HuH-7 (cell line): Measurements from ENCODE around the gene OSBPL10.
"Not testable (repeated sequence)": the region's sequence is repeated elsewhere in the genome, so short reads cannot be mapped to it uniquely, and the experiment has no call there.

Experiments
- DNase-seq: peaks from one replicate; pipeline ENCODE4 v3.0.0; 2011; ENCODE audit warnings: low spot score

Gene OSBPL10

GRCh38 chr3:31813686-31814085 is 167.4 kb downstream of the OSBPL10 start:
- DNase-seq = no peak

GRCh38 chr3:31813197-31813596 is 167.9 kb downstream of the OSBPL10 start:
- no peak for DNase-seq

- DNase-seq = no peak
Observed at GRCh38 chr3:31810991-31811433, 170.1 kb downstream of the OSBPL10 start.

GRCh38 chr3:31808143-31808720 is 172.8 kb downstream of the OSBPL10 start:
- DNase-seq = no peak

- DNase-seq = peak; percentile 34
Observed at GRCh38 chr3:31804251-31805051, 176.6 kb downstream of the OSBPL10 start.

GRCh38 chr3:31802981-31803740 is 177.9 kb downstream of the OSBPL10 start:
- DNase-seq = no peak

GRCh38 chr3:31800436-31800835 is 180.6 kb downstream of the OSBPL10 start:
- no peak for DNase-seq

GRCh38 chr3:31798840-31799239 is 182.2 kb downstream of the OSBPL10 start:
- no peak for DNase-seq

GRCh38 chr3:31793821-31794220 is 187.2 kb downstream of the OSBPL10 start:
- DNase-seq = no peak

GRCh38 chr3:31791090-31791430 is 190.0 kb downstream of the OSBPL10 start:
- DNase-seq = no peak

- no peak for DNase-seq
Observed at GRCh38 chr3:31790193-31791089, 190.6 kb downstream of the OSBPL10 start.

GRCh38 chr3:31789429-31789828 is 191.6 kb downstream of the OSBPL10 start:
- DNase-seq = no peak

- DNase-seq = no peak
Observed at GRCh38 chr3:31785734-31786133, 195.3 kb downstream of the OSBPL10 start.

- DNase-seq = no peak
Observed at GRCh38 chr3:31785286-31785685, 195.8 kb downstream of the OSBPL10 start.

GRCh38 chr3:31783851-31784250 is 197.2 kb downstream of the OSBPL10 start:
- DNase-seq = not testable (repeated sequence)

- not testable (repeated sequence) for DNase-seq
Observed at GRCh38 chr3:31782306-31782705, 198.8 kb downstream of the OSBPL10 start.

- DNase-seq = no peak
Observed at GRCh38 chr3:31779514-31779913, 201.5 kb downstream of the OSBPL10 start.

GRCh38 chr3:31777887-31778286 is 203.2 kb downstream of the OSBPL10 start:
- DNase-seq = no peak

- DNase-seq = no peak
Observed at GRCh38 chr3:31777092-31777491, 204.0 kb downstream of the OSBPL10 start.

GRCh38 chr3:31776016-31776415 is 205.0 kb downstream of the OSBPL10 start:
- DNase-seq = no peak

GRCh38 chr3:31775383-31775782 is 205.7 kb downstream of the OSBPL10 start:
- DNase-seq = no peak
